ENCODE data around the gene DENND1C.

The DENND1C gene, protein sequence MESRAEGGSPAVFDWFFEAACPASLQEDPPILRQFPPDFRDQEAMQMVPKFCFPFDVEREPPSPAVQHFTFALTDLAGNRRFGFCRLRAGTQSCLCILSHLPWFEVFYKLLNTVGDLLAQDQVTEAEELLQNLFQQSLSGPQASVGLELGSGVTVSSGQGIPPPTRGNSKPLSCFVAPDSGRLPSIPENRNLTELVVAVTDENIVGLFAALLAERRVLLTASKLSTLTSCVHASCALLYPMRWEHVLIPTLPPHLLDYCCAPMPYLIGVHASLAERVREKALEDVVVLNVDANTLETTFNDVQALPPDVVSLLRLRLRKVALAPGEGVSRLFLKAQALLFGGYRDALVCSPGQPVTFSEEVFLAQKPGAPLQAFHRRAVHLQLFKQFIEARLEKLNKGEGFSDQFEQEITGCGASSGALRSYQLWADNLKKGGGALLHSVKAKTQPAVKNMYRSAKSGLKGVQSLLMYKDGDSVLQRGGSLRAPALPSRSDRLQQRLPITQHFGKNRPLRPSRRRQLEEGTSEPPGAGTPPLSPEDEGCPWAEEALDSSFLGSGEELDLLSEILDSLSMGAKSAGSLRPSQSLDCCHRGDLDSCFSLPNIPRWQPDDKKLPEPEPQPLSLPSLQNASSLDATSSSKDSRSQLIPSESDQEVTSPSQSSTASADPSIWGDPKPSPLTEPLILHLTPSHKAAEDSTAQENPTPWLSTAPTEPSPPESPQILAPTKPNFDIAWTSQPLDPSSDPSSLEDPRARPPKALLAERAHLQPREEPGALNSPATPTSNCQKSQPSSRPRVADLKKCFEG
- total RNA-seq = 54.4 to 107 reads per million in 2 donors

DNA sequence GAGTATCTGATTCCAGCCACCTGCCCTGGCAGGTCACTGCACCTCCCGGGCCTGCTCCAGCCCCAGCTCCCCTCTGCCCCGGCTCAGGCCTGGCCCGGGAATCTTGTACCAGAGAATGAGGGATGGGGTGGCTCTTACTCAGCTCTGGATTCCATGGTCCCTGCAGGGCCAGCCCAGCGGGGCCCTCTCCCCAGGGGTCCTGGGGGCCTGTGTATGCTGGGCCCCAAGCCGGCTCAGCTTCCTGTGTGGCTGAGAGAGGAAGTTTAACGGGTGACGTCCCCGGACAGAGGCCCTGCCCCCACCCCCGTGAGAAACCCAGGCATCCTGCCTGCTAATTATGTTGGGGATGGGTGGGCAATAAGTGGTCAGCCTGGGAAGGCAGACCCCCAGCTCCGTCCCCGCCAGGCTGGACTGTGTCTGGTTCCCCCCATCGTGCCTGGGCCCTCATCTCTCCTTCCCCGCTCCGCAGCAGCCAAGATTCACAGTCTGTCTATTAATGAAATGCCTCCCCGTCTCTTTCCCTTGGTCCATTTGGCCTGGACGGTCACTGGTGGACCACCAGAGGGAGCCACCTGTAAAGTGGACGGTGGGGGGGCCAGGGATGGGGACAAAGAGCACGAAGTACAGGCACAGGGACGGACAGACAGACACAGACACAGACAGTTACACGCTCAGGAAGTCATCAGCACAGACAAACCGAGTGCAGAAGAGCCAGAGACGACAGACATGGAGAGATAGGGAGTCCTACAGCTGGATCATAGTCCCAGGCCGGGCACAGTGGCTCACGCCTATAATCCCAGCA is at the start of gene DENND1C:
Gene DENND1C, minus strand, starts transcription at position 247 of the 802 bp plus-strand sequence. Its CDS starts 92 bp downstream, at position 155.
- peak; percentile 40 for DNase-seq

DNA sequence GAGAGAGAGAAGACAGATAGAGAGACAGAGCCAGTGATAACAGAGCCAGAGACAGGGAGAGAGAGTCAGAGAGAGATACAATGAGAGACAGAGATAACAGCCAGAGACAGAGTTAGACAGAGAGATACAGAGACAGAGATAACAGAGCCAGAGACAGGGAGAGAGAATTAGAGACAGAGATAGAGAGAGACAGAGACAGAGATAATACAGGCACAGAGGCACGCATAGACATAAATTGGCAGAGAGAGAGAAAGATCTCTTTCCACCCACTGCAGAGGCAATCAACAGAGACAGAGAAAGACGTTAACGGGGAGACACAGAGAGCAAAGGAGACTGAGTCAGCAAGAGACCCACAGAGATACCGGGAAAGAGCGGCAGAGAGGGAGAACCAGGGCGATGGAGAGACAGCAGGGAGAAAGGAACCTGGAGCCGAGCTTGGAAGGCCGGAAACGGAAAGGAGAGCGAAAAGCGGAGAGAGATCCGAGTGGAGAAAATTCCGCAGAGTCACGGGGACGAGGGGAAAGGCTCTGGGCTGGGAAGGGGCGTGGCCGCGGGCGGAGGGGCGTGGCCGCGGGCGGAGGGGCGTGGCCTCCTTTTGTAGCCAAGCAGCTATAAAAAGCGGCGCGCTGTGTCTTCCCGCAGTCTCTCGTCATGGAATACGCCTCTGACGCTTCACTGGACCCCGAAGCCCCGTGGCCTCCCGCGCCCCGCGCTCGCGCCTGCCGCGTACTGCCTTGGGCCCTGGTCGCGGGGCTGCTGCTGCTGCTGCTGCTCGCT is 49.0 kb upstream of the DENND1C start, which contains the start of gene TNFSF9:
Gene TNFSF9, plus strand, starts transcription at position 641 of the 777 bp plus-strand sequence. Its CDS starts 11 bp downstream, at position 652.
- peak; percentile 78 for DNase-seq

DNA sequence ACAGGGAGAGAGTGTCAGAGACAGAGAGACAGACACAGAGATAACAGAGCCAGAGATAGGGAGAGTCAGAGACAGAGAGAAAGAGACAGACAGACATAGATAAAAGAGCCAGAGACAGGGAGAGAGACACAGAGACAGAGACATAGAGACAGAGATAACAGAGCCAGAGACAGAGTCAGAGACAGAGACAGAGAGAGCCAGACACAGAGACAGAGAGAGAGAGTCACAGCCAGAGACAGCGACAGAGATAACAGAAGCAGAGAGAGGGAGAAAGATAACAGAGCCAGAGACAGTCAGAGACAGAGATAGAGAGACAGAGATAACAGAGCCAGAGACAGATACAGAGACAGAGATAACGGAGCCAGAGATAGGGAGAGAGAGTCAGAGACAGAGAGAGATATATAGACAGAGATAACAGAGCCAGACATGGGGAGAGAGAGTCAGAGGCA is 48.4 kb upstream of the DENND1C start:
- no peak for DNase-seq

DNA sequence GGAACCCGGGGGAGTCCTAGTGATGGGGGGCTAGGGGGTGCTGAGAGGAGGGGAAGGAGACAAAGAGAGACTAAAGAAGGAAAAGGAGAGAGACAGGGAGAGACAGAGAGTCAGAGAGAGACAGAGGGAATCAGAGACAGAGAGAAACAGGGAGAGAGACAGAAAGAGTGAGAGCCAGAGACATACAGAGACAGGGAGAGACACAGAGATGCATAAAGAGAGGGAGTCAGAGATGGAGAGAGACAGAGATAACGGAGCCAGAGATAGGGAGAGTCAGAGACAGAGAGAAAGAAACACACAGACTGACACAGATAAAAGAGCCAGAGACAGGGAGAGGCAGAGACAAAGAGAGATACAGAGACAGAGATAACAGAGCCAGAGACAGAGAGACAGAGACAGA is 47.8 kb upstream of the DENND1C start:
- DNase-seq = no peak

DNA sequence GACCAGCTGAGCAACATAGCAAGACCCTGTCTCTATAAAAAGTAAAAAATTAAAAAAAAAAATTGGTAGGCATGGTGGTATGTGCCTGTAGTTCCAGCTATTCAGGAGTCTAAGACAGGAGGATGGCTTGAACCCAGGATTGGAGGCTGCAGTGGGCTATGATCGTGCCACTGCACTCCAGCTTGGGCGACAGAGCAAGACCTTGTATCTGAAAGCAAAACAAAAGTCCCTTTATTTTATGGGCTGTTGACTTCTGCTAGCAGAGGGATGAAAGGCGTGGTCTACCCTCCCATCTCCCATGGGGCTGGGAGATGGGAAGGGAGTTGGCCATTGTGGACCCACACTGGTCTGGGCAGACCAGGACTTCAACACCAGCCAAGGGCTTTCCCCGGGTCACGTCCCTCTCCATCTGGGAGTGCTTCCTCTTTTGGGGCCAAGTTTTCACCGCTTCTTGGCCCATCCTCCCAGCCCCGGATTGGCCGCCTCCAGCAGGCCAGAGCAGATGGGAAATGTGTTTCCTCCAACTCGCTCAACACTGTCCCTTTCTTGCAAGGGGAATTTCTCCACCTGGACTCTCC is 47.0 kb upstream of the DENND1C start:
- DNase-seq = no peak

DNA sequence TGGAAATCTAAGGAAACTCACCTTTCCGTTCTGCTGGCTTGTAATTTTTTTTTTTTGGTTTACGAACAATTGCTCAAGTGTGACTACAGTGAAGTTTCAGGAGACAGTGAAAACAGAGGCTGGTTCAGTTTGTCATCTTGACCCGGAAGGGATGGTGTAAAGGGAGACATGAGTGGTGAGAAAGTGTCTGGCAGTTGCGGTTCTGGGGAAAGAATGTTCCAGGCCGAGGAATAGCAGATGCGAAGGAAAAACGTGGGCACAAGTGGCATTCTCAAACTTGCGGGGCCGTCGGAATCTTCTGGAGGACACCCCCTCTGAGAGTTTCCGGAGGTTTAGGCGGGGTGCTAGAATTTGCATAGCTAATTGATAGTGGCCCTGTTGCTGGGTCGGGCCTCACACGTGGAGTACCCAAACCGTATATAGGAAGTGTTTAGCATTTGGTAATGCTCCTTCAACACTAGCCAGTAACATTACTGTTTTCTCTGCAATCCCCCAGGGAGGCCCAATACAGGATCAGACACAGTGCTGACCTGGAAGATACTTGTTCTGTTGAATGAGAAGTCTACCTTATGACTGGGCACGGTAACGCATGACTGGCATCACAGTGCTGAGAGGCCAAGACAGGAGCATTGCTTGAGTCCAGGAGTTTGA is 46.4 kb upstream of the DENND1C start:
- DNase-seq = no peak

DNA sequence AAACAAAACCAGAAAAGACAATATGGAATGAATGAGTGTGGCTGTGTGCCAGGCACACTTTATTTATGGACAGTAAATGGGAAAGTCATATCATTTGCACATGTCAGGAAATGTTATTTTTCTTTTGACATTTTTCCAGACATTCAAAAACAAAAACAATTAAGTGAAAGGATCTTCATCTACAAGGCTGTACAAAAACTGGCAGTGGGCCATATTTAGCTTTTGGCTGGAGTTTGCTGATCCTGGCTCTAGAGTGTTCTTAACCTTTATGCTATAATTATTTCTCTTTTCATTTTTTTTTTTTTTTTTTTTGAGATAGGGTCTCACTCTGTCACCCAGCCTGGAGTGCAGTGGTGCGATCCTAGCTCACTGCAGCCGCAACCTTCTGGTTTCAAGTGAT is 42.7 kb upstream of the DENND1C start:
- DNase-seq = no peak

DNA sequence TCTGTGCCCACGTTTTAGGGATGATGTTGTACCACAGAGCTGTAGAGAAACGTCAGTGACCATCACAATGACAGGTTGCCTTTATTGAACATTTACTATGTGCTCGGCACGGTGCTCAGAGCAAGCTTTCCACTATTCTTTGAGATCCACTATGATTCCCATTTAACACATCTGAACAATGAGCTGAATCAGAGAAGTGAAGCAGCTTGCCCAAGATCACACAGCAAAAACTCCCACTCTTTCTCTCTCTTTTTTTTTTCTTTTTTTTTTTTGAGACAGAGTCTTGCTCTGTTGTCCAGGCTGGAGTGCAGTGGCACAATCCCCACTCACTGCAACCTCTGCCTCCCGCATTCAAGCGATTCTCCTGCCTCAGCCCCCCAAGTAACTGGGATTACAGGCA is 41.1 kb upstream of the DENND1C start:
- DNase-seq = no peak

DNA sequence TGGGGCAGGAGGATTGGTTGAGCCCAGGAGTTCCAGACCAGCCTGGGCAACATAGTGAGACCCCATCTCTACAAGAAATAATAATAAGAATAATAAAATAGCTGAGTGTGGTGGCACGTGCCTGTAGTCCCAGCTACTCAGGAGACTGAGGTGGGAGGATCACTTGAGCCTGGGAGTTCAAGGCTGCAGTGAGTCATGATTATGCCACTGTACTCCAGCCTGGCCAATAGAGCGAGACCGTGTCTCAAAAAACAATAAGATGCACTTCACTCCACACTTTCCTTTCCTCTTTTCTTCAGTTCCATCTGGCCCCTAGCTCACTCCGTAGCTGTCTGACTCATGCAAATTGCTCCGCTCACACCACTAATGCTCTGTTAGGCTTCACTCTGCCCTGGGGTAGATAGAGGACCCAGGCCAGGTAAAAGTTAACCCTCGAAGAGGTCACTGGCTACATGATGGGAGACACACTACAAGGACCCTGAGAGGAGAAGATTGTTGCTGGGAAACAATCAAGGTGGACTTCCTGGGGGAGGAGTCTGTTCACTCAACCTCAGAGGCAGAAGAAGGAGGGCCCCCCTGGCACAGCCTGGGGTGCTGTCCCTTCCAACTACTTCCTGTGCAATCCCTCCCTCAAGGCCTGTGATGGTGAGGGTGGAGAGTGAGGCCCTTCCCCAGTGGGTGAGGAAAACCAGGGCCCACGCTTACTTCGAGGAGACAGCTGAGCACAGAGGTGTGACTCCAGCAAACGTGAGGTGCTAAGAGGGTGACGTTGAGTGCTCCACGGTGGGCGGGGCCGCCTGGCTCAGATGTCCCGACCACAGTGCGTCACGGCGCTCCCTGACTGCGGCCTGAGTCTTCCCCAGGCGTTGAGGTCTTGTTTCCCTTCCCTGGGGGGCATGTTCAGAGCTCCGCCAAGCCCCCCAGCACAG is 40.4 kb upstream of the DENND1C start:
- DNase-seq = peak; percentile 50

DNA sequence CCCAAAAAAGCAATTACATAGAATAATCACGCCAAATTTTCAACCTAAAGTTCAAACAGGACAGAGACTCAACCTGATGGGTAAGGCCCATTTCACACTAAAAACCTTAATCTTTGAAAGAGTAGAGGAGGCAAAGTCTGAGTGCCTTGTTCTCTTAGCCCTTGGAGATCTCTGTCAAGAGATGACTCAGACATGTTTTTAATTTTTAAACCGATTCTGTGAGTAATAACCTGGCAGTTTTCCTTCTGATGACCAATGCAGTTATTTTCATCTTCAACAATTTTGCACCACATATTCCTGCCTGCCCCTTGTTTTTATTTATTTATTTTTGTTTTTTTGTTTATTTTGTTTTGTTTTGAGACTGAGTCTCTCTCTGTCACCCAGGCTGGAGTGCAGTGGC is 37.7 kb upstream of the DENND1C start:
- no peak for DNase-seq

DNA sequence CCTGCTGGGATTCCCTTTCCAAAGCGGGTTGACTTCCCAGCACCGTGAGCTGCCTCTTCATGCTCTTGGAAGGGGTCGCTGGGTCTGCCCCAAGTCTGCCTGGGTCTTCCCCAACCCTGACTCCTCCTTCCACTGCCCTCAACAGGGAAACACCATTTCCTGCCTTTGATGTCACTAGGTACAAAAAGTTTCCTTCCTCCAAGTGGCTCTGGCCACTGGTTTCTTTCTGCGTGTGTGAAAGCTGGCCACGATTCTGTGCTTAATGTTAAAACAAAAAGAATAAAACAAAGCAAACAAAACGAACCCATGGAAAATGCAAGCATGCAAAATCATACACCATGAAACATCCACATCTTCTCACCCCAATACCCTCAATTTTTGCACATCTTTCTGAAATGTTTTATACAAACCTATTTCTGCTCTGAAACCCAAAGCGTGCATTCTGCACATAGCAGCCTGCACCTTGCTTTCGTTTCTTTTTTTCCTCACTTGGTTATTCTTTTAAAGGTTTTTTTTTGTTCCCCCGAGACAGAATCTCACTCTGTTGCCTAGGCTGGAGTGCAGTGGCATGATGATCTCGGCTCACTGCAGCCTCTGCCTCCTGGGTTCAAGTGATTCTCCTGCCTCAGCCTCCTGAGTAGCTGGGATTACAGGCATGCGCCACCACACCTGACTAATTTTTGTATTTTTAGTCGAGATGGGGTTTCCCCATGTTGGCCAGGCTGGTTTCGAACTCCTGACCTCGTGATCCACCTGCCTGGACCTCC is 36.7 kb upstream of the DENND1C start:
- DNase-seq = no peak

DNA sequence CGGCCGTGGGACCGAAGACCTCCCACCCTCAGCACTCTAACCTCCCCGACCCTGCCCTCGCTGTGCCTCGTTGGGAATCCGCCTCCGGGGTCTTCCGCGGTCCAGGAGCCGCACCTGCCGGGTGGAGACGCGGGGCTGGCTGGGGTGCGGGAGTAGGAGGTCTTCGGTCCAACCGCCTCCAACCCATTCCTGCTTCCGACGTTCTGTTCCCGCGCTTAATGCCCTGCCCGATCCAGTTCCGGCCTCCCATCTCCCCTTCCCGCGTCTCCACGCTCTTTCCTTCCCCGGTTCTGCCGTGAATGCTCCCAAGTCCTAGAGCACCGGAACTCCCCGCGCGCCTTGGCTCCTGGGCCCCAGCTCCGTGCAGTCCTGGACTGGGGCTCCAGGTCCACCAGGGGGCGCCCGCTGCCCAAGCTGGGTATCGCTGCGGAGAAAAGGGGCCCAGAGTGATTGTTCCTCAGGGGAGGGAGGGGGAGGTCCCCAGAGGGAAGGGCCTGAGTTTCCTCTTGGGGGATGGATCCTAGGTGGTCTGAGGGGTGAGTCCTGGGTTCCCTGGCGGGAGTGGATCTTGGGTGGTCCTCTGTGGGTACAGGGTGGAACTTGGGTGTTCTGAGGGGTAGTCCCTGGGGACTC is 35.2 kb upstream of the DENND1C start:
- DNase-seq = peak; percentile 96

DNA sequence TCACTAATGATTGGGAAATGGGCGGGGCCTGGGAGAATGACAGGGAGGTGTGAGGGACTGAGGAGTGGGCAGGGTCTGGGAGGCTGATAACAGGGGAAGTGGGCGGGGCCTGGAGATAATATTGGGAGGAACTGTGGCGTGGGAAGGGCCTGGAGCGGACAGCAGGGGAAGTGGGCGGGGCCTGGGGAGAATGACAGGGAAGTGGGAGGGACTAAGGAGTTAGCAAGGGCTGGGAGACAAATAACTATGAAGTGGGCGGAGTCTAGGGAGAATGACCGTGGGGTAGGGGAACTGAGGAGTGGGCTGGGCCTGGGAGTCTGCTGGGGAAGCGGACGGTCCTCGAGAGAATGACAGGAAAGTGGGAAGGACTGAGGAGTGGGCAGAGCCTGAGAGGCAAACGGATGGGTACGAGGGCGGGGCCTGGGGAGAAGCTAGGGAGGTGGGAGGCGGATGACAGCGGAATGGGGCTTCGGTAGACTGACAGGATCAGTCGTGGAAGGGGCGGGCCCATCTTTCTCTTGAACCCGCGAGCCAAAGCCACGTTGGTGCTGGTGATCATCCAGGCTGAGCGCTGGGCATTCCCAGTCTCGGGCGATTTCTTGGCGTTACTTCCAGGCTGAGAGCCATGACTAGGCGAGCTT is 34.6 kb upstream of the DENND1C start:
- DNase-seq = peak; percentile 36

DNA sequence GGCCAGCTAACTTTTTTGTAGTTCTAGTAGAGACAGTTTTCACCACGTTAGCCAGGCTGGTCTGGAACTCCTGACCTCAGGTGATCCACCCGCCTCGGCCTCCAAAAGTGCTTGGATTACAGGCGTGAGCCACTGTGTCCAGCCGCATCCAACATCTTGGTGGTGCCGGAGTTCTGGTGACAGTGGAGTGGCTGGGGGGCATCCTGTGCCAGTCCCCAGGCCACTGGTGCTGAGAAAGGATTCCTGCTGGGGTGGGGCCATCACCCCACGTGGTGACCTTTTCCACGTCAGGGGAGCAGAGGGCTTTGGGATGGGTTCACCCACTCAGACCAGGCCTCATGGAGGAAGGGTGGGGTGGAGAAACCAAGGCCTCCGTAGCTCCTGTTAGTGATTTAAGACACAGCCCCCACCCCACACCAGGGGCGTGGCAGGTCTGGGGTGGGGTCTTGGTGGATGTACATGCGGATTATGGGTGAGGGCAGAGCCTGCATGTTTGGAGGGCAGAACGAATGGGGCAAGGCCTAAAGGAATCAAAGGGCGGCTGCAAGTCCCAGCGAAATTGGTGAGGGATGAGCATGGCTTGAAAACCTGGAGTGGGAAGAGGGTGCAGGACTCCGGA is 33.4 kb upstream of the DENND1C start:
- DNase-seq = no peak

DNA sequence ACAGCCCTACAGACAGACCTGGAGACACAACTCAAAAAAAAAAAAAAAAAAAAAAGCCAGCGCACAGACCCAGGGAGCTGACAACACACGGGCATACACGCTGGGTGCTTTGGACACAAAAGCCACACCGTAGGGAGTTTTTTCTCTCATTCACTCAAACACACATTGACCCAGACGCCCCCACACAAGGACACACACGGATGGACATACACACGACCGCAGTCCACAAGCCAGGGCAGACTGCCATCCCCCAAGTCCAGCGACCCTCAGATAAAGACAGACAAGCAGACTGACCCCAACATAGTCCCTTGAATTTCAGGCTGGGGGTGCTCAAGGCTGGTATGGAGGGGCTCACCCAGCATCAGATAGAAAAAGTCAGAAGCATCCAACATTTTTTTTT is 32.5 kb upstream of the DENND1C start:
- no peak for DNase-seq

DNA sequence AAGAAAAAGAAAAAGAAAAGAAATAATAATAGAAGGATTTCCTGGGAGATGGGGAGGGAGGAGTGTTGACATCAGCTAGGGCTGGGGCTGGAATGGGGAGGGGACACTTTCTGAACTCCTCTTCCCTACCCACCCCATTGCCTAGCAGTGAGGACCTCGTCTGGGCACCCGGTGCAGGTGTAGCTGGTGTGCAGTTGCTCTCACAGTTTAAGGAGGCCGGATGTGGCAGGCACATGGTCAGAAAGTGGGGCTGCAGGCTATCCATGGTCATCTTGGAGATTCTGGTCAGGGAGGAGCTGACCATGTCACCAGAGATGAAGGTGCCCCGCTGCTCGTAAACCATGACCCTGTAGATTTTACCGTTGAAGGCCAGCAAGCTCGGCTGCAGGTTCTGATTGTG is 29.0 kb upstream of the DENND1C start:
- no peak for DNase-seq

DNA sequence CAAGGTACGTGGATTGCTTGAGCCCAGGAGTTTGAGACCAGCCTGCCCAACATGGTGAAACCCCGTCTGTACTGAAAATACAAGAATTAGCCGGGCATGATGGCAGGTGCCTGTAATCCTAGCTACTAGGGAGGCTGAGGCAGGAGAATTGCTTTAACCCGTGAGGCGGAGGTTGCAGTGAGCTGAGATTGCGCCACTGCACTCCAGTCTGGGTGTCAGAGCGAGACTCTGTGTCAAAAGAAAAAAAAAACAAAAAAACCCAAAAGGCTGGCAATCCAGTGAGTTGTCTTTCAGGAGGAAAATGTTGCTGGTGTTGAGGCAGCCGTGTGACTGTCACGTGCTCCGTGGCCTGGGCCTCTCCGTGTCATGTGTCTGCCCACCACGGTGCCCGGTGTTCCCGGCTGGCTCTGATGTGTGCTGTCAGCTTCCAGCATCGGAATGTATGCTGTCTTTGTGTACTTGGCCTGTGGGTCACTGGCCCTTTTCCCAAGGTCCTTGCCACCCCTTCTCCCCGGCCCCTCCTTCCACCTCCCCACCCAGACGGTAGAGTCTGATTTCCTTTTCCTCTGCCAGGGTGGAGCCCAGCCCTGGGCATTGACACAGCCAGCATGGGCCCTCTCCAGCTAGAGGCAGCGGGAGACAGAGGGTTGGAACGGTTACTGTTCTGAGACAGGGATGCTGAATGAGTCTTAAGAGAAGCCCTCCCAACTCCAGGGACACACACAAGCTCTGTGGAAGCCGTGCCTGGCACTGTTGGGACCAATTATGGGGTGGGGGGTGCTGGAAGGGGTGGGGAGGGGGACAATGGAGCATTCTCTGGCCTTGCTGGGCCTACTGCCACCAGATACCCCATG is 27.8 kb upstream of the DENND1C start:
- no peak for DNase-seq

All from T-helper 9 cell (primary cell).